GM23338 (cell line): ENCODE measurements around the gene BTBD9. TPM values are rescaled to one million over a fixed set of nuclear protein-coding genes. Genes with fewer than 3 reads are reported as not detected.

ENCODE experiments used
- ATAC-seq: fragments of 200-7000 bp; cut with Tn5 transposase; 3 replicates; pipeline ENCODE4 v1.9.1; 2020
- DNase-seq: peaks from one replicate; pipeline ENCODE4 v3.0.0-alpha.2; 2015; ENCODE audit warnings: low spot score
- H2AFZ ChIP-seq: fragments of 200-600 bp; sonication (generic); 2 replicates; pipeline ENCODE4 v1.8.0; 2016; ENCODE audit warnings: antibody characterized with exemption, mild to moderate bottlenecking, moderate library complexity
- H3F3A ChIP-seq: fragments of 200-600 bp; sonication (generic); replicated peaks from 2 replicates; pipeline ENCODE4 v1.8.0; 2017; ENCODE audit warnings: antibody characterized with exemption, mixed run types, low read depth
- H3K27ac ChIP-seq: fragments of 200-600 bp; sonication (generic); 2 replicates; pipeline ENCODE4 v1.6.1; 2016; ENCODE audit warnings: low read depth
- H3K27me3 ChIP-seq: fragments of 200-600 bp; sonication (generic); 2 replicates; pipeline ENCODE4 v1.8.0; 2016; ENCODE audit warnings: mild to moderate bottlenecking, mixed run types, moderate library complexity; ENCODE audit not compliant: insufficient read depth
- H3K36me3 ChIP-seq: fragments of 200-600 bp; sonication (generic); 2 replicates; pipeline ENCODE4 v1.8.0; 2016; ENCODE audit warnings: mild to moderate bottlenecking; ENCODE audit not compliant: insufficient read depth
- H3K4me1 ChIP-seq: fragments of 200-600 bp; sonication (generic); 2 replicates; pipeline ENCODE4 v1.8.0; 2016; ENCODE audit warnings: mild to moderate bottlenecking, moderate library complexity; ENCODE audit not compliant: insufficient read depth
- H3K4me2 ChIP-seq: fragments of 200-600 bp; sonication (generic); 2 replicates; pipeline ENCODE4 v1.7.1; 2017; ENCODE audit warnings: mixed run types
- H3K4me3 ChIP-seq: fragments of 200-600 bp; sonication (generic); 2 replicates; pipeline ENCODE4 v1.6.1; 2016; ENCODE audit warnings: mixed run types
- H3K79me2 ChIP-seq: fragments of 200-600 bp; sonication (generic); replicated peaks from 2 replicates; pipeline ENCODE4 v1.8.0; 2017; ENCODE audit warnings: mild to moderate bottlenecking; ENCODE audit not compliant: insufficient read depth
- H3K9me2 ChIP-seq: fragments of 200-600 bp; sonication (generic); 2 replicates; pipeline ENCODE4 v1.8.0; 2017; ENCODE audit not compliant: insufficient read depth
- H4K20me1 ChIP-seq: fragments of 200-600 bp; sonication (generic); replicated peaks from 2 replicates; pipeline ENCODE4 v1.8.0; 2017; ENCODE audit warnings: mild to moderate bottlenecking; ENCODE audit not compliant: insufficient read depth
- H3K27ac Mint-ChIP-seq: 2 replicates; pipeline ENCODE4 v1.8.0; 2020; ENCODE audit warnings: inconsistent platforms, mild to moderate bottlenecking, moderate library complexity, mixed read lengths
- H3K27me3 Mint-ChIP-seq: 3 replicates; pipeline ENCODE4 v1.8.0; 2022; ENCODE audit warnings: low read depth, mild to moderate bottlenecking, moderate library complexity, mixed read lengths, inconsistent platforms; ENCODE audit not compliant: insufficient read depth, poor library complexity
- H3K36me3 Mint-ChIP-seq: 3 replicates; pipeline ENCODE4 v1.8.0; 2021; ENCODE audit warnings: low read depth, mild to moderate bottlenecking, inconsistent platforms, moderate library complexity, mixed read lengths
- H3K4me1 Mint-ChIP-seq: 3 replicates; pipeline ENCODE4 v1.8.0; 2020; ENCODE audit warnings: mild to moderate bottlenecking, inconsistent platforms, mixed read lengths
- H3K4me3 Mint-ChIP-seq: 3 replicates; pipeline ENCODE4 v1.8.0; 2021; ENCODE audit warnings: moderate library complexity, mild to moderate bottlenecking, inconsistent platforms, mixed read lengths
- H3K9me3 Mint-ChIP-seq: 3 replicates; pipeline ENCODE4 v1.8.0; 2020; ENCODE audit warnings: moderate library complexity, mild to moderate bottlenecking, inconsistent platforms, mixed read lengths
- EZH2 ChIP-seq: fragments of 200-600 bp; sonication (generic); IDR thresholded peaks from one replicate; pipeline ENCODE4 v1.8.0; 2017; ENCODE audit warnings: antibody characterized with exemption, mild to moderate bottlenecking, low read depth; ENCODE audit not compliant: unreplicated experiment
- EZH2phosphoT487 ChIP-seq: fragments of 200-600 bp; sonication (generic); IDR thresholded peaks from one replicate; pipeline ENCODE4 v1.8.1; 2018; ENCODE audit warnings: antibody characterized with exemption; ENCODE audit not compliant: unreplicated experiment
- JUNB ChIP-seq: IDR thresholded peaks from one replicate; pipeline ENCODE4 v1.6.1; 2016; ENCODE audit warnings: antibody characterized with exemption; ENCODE audit not compliant: unreplicated experiment
- NANOG ChIP-seq: IDR thresholded peaks from 2 replicates; pipeline ENCODE4 v1.6.1; 2016; ENCODE audit warnings: antibody characterized with exemption, borderline replicate concordance
- STAT1 ChIP-seq: IDR thresholded peaks from one replicate; pipeline ENCODE4 v1.6.1; 2016; ENCODE audit warnings: antibody characterized with exemption; ENCODE audit not compliant: unreplicated experiment
- ZNF331 ChIP-seq: fragments of 250-450 bp; sonication (Bioruptor Pico); IDR thresholded peaks from 2 replicates; pipeline ENCODE4 v1.5.0; 2020; ENCODE audit warnings: low read depth, mild to moderate bottlenecking, moderate library complexity
- polyA plus RNA-seq: library from polyadenylated mRNA; unstranded; fragments of >200 nt; fragmentation: Nextera tagmentation; extraction: Ambion mirVana; gene quantifications from 2 replicates; pipeline ENCODE4 v1.2.1, GENCODE V29; 2016
- total RNA-seq: library from RNA; depleted of rRNA; stranded (reverse); fragments of >200 nt; shearing (Covaris generic); gene quantifications from 2 replicates; pipeline ENCODE4 v1.2.3, GENCODE V29; 2014
- TF ChIP-seq, protein P1 (sequence below), 2 experiments: fragments of 200-600 bp in 1 of 2; sonication (generic) in 1 of 2; conservative IDR thresholded peaks; 2 replicates each; pipeline versions ENCODE4 v1.5.1 to v1.6.1; 2016 to 2017; ENCODE audit warnings: antibody characterized with exemption in 2 of 2, low read depth in 2 of 2, mild to moderate bottlenecking in 2 of 2, moderate library complexity in 1 of 2
- TF ChIP-seq, protein P2 (sequence below): IDR thresholded peaks from 2 replicates; pipeline ENCODE4 v1.6.1; 2016; ENCODE audit warnings: antibody characterized with exemption

Gene BTBD9
- total and polyA plus RNA-seq, 2 experiments from 2014 or later, result 4.2 to 5.3 TPM

DNA sequence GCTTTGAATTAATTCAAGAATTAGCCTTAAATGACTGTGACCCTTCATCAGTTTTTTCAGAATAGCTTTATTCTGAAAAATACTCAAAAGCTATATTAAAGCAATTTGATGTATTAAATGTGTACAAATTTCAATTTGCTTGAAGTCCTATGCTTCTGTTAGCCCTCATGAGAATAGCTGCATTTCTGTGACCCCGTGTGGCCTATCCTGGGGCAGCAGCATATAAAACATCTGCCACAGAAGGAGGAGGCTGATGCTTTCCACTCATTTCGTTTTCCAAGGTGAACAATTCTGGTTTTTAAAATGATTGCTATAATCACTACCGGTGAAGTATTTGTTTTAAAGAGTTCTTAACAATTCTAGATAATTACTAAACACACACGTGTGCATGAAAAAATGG is 360.3 kb downstream of the BTBD9 start:
- Mint-ChIP-seq H3K36me3 (no peaks in the 10 kb centered on the region), H3K4me1 (peaks cover 30% of the 10 kb centered on the region), H3K4me3 (no peak overlapping the region), H3K27ac (no peak overlapping the region), H3K9me3 (no peaks in the 10 kb centered on the region; the same call in 2 of the 3 replicates), H3K27me3 (no peaks in the 10 kb centered on the region)
- no peak for TF ChIP-seq NANOG
- no peak for TF ChIP-seq ZNF331
- TF ChIP-seq, protein P1, sequence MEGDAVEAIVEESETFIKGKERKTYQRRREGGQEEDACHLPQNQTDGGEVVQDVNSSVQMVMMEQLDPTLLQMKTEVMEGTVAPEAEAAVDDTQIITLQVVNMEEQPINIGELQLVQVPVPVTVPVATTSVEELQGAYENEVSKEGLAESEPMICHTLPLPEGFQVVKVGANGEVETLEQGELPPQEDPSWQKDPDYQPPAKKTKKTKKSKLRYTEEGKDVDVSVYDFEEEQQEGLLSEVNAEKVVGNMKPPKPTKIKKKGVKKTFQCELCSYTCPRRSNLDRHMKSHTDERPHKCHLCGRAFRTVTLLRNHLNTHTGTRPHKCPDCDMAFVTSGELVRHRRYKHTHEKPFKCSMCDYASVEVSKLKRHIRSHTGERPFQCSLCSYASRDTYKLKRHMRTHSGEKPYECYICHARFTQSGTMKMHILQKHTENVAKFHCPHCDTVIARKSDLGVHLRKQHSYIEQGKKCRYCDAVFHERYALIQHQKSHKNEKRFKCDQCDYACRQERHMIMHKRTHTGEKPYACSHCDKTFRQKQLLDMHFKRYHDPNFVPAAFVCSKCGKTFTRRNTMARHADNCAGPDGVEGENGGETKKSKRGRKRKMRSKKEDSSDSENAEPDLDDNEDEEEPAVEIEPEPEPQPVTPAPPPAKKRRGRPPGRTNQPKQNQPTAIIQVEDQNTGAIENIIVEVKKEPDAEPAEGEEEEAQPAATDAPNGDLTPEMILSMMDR (conservative IDR thresholded peaks at IDR 0.05; ENCODE audit: low read depth in 2 of 2), result peak in 1 of 2 experiments; percentile 45; a peak in 3 of 4 replicates
- peak; percentile 65 for ATAC-seq
- DNase-seq, result no peak
- Histone ChIP-seq H3K4me3 (no peak overlapping the region), H4K20me1 (no peaks in the 10 kb centered on the region), H3K79me2 (no peaks in the 10 kb centered on the region), H3K4me1 (peaks cover 11% of the 10 kb centered on the region), H3K4me2 (no peak overlapping the region), H3K36me3 (no peaks in the 10 kb centered on the region; the same call in 1 of the 2 replicates), H3K9me2 (no peaks in the 10 kb centered on the region; the same call in 1 of the 2 replicates), H3K27ac (no peak overlapping the region), H2AFZ (no peak overlapping the region), H3K27me3 (no peaks in the 10 kb centered on the region), H3F3A (no peaks in the 10 kb centered on the region)

DNA sequence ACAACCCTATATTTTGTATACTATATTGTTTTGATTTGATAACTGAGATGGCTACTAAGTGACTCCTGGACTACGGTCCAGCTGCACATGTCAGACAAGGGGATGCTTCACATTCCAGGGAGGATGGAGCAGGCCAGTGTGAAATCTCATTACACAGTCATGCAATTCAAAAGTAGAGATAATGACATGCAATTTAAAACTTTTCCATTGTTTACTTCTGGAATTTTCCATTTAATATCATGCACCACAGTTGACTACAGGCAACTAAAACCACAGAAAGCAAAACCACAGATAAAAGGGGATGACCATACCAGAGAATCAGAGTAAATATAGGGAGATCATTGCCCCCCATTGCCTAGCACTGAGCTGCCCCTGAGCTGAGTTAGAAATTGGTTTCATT is 366.4 kb downstream of the BTBD9 start:
- no peak overlapping the region for H3K27ac Mint-ChIP-seq
- Histone ChIP-seq H3K36me3 (no peaks in the 10 kb centered on the region), H3K4me2 (no peak overlapping the region)

More for the DNA sequence above, 366.4 kb downstream of the BTBD9 start:
- Mint-ChIP-seq H3K27me3 (peaks cover 2% of the 10 kb centered on the region), H3K4me3 (no peak overlapping the region), H3K36me3 (no peaks in the 10 kb centered on the region), H3K9me3 (no peaks in the 10 kb centered on the region; the same call in 2 of the 3 replicates), H3K4me1 (peaks cover 40% of the 10 kb centered on the region)
- Histone ChIP-seq H3K4me1 (peaks cover 43% of the 10 kb centered on the region), H3K9me2 (no peaks in the 10 kb centered on the region), H3K79me2 (no peaks in the 10 kb centered on the region), H4K20me1 (no peaks in the 10 kb centered on the region), H3K4me3 (no peak overlapping the region), H3F3A (no peaks in the 10 kb centered on the region), H2AFZ (no peak overlapping the region), H3K27me3 (no peaks in the 10 kb centered on the region), H3K27ac (no peak overlapping the region)
- DNase-seq (no peak), ATAC-seq (no peak)
- TF ChIP-seq, protein P2, sequence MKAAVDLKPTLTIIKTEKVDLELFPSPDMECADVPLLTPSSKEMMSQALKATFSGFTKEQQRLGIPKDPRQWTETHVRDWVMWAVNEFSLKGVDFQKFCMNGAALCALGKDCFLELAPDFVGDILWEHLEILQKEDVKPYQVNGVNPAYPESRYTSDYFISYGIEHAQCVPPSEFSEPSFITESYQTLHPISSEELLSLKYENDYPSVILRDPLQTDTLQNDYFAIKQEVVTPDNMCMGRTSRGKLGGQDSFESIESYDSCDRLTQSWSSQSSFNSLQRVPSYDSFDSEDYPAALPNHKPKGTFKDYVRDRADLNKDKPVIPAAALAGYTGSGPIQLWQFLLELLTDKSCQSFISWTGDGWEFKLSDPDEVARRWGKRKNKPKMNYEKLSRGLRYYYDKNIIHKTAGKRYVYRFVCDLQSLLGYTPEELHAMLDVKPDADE, result no peak
- TF ChIP-seq STAT1 (no peak), NANOG (no peak), JUNB (no peak), EZH2phosphoT487 (no peak), EZH2 (no peak)
- TF ChIP-seq, protein P1 (conservative IDR thresholded peaks at IDR 0.05; ENCODE audit: low read depth in 2 of 2), result no peak
